Measurements from ENCODE around the gene RMND5B. TPM values are rescaled to one million over a fixed set of nuclear protein-coding genes. Genes with fewer than 3 reads are reported as not detected.

RMND5B gene
- total RNA-seq, 1 experiment from 2014 or later, result 37.0 TPM

DNA sequence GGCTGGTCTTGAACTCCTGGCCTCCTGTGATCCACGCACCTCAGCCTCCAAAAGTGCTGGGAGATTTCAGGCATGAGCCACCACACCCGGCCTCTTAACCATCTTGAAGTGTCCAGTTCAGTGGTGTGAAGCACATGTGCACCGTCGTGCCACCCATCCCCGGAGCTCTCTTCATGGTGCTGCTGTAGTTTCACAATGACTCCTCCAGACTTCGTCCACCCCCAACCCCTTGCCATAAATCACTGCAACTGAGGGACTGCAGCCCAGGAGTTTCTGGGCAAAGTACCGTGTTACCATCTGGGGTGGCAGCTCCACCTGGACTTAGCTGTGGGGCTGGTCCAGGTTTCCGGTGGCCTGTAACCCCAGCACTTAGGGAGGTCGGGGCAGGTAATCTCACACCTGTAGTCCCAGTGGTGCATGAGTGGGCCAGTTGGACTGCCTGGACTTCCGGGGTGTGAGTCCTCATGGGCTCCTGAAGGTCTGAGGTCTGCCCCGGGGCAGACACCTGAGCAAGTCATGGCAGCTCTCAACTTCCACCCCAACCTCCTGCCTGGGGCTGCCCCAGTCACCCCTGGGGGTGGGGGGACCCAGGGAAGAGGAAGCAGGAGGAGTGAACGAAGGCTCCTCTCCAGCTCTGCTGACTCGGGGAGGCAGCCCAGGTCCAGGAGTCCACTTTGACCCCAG lies 24.1 kb upstream of the RMND5B start:
- ChIA-PET CTCF (no interaction called here), POLR2A (ENCODE audit: low non-redundant PET) (no interaction called here)
- no TSS peak for BruUV-seq (replicated peaks)
- no peak overlapping the region for H3K27ac ChIP-seq (ENCODE audit: low read depth, low read length, poor library complexity, severe bottlenecking)
- no peaks in the 10 kb centered on the region for H3K9me3 ChIP-seq (ENCODE audit: low read depth, low read length, poor library complexity, severe bottlenecking)
- no peak overlapping the region for H3K4me3 ChIP-seq (ENCODE audit: low read depth, low read length, poor library complexity, severe bottlenecking)
- DNase-seq (ENCODE audit: low spot score), result no peak
- TF ChIP-seq EZH2 (IDR thresholded peaks at IDR 0.05; ENCODE audit: borderline replicate concordance, low read depth, low read length, poor library complexity, severe bottlenecking), result no peak
- TF ChIP-seq, protein P1, sequence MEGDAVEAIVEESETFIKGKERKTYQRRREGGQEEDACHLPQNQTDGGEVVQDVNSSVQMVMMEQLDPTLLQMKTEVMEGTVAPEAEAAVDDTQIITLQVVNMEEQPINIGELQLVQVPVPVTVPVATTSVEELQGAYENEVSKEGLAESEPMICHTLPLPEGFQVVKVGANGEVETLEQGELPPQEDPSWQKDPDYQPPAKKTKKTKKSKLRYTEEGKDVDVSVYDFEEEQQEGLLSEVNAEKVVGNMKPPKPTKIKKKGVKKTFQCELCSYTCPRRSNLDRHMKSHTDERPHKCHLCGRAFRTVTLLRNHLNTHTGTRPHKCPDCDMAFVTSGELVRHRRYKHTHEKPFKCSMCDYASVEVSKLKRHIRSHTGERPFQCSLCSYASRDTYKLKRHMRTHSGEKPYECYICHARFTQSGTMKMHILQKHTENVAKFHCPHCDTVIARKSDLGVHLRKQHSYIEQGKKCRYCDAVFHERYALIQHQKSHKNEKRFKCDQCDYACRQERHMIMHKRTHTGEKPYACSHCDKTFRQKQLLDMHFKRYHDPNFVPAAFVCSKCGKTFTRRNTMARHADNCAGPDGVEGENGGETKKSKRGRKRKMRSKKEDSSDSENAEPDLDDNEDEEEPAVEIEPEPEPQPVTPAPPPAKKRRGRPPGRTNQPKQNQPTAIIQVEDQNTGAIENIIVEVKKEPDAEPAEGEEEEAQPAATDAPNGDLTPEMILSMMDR (conservative IDR thresholded peaks at IDR 0.05; ENCODE audit: low read depth, low read length), result no peak
- no peaks in the 10 kb centered on the region for H3K4me1 ChIP-seq (ENCODE audit: insufficient read depth, low read length, poor library complexity, severe bottlenecking)
- intact Hi-C loops (cut with micrococcal nuclease; ENCODE audit: unreplicated experiment), result no loop called here
- no peaks in the 10 kb centered on the region for H3K27me3 ChIP-seq (replicated peaks; ENCODE audit: insufficient read depth, low read depth, low read length, poor library complexity)
- no peaks in the 10 kb centered on the region for H3K36me3 ChIP-seq (ENCODE audit: insufficient read depth, low read length, poor library complexity, severe bottlenecking)

DNA sequence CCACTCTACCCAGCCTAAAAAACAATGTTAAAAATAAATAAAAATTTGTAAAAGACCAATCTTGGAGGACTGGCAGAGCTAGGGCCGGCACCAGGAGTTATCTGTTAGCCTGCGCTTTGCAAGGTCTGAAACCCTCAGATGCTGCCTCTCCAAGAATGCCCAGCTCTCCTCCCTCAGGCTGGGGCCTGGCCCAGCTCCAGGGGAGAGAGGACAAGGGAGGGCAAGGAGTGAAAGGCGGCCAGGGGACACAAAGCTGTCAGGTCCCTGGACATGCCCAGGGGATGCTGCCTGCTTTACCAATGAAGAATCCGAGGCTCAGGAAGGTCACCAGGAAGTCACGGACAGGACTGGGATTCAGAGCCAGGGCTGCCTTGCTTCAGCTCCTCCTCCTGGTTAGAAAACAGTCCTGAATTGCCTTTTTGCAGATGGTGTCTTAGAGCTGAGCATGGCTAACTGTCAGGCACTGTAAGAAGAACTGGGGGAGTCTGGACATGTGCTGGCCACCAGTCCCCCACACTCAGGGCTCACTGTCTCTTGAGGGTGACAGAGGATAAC lies 23.0 kb upstream of the RMND5B start:
- H3K27ac ChIP-seq (ENCODE audit: low read depth, low read length, poor library complexity, severe bottlenecking), result no peak overlapping the region
- H3K27me3 ChIP-seq (replicated peaks; ENCODE audit: insufficient read depth, low read depth, low read length, poor library complexity), result no peaks in the 10 kb centered on the region
- H3K9me3 ChIP-seq (ENCODE audit: low read depth, low read length, poor library complexity, severe bottlenecking), result no peaks in the 10 kb centered on the region
- H3K4me1 ChIP-seq (ENCODE audit: insufficient read depth, low read length, poor library complexity, severe bottlenecking), result no peaks in the 10 kb centered on the region
- CTCF ChIA-PET, result no interaction called here
- POLR2A ChIA-PET (ENCODE audit: low non-redundant PET), result no interaction called here
- intact Hi-C loops (cut with micrococcal nuclease; ENCODE audit: unreplicated experiment), result no loop called here
- BruUV-seq (replicated peaks), result no TSS peak
- H3K36me3 ChIP-seq (ENCODE audit: insufficient read depth, low read length, poor library complexity, severe bottlenecking), result no peaks in the 10 kb centered on the region
- DNase-seq (ENCODE audit: low spot score), result no peak
- H3K4me3 ChIP-seq (ENCODE audit: low read depth, low read length, poor library complexity, severe bottlenecking), result no peak overlapping the region
- TF ChIP-seq, protein P1 (conservative IDR thresholded peaks at IDR 0.05; ENCODE audit: low read depth, low read length), result no peak
- TF ChIP-seq EZH2 (IDR thresholded peaks at IDR 0.05; ENCODE audit: borderline replicate concordance, low read depth, low read length, poor library complexity, severe bottlenecking), result no peak

DNA sequence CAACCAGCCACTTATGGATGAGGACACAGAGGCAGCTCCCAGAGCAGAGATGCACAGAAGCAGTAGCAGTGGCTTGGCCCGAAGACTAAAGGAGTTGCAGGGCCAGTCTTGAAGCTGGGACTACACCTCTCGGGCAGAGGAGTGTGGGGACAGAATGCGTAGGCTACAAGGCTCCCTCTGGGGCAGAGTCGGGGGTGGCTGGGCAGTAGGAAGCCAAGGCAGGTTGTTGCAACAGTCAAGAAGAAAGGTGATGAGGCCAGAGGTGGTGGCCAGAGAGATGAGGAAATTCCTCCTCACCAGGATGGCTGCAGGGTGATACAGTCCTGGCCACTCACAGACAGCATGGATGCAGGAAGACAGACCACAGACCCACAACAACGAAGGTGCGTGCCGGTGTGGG lies 22.4 kb upstream of the RMND5B start:
- intact Hi-C loops (cut with micrococcal nuclease; ENCODE audit: unreplicated experiment), result no loop called here
- POLR2A ChIA-PET (ENCODE audit: low non-redundant PET), result no interaction called here
- H3K4me3 ChIP-seq (ENCODE audit: low read depth, low read length, poor library complexity, severe bottlenecking), result no peak overlapping the region
- no peaks in the 10 kb centered on the region for H3K36me3 ChIP-seq (ENCODE audit: insufficient read depth, low read length, poor library complexity, severe bottlenecking)
- no TSS peak for BruUV-seq (replicated peaks)
- DNase-seq (ENCODE audit: low spot score), result no peak
- no peak for TF ChIP-seq EZH2 (IDR thresholded peaks at IDR 0.05; ENCODE audit: borderline replicate concordance, low read depth, low read length, poor library complexity, severe bottlenecking)
- TF ChIP-seq, protein P1 (conservative IDR thresholded peaks at IDR 0.05; ENCODE audit: low read depth, low read length), result no peak
- H3K27me3 ChIP-seq (replicated peaks; ENCODE audit: insufficient read depth, low read depth, low read length, poor library complexity), result no peaks in the 10 kb centered on the region
- H3K27ac ChIP-seq (ENCODE audit: low read depth, low read length, poor library complexity, severe bottlenecking), result no peak overlapping the region
- CTCF ChIA-PET, result no interaction called here
- no peaks in the 10 kb centered on the region for H3K9me3 ChIP-seq (ENCODE audit: low read depth, low read length, poor library complexity, severe bottlenecking)
- no peaks in the 10 kb centered on the region for H3K4me1 ChIP-seq (ENCODE audit: insufficient read depth, low read length, poor library complexity, severe bottlenecking)
